Peyer's patch (tissue), 4 donors: ENCODE results near the gene LAMC3.

Experiments used
- POLR2A ChIP-seq, 2 donors: fragments of 450-650 bp; IDR thresholded peaks; one replicate each; pipeline ENCODE4 v1.5.1; 2017; ENCODE audit warnings: antibody characterized with exemption in 2 of 2, mild to moderate bottlenecking in 2 of 2, moderate library complexity in 2 of 2
- TF ChIP-seq, protein P1 (sequence below), 6 experiments: fragments of 450-650 bp in 4 of 6; fragments of 200-600 bp in 2 of 6; sonication (generic) in 1 of 6; IDR thresholded peaks; one replicate each; pipeline ENCODE4 v1.5.1; 2017 to 2019; ENCODE audit warnings: antibody characterized with exemption in 6 of 6, mild to moderate bottlenecking in 3 of 6, moderate library complexity in 1 of 6

DNA sequence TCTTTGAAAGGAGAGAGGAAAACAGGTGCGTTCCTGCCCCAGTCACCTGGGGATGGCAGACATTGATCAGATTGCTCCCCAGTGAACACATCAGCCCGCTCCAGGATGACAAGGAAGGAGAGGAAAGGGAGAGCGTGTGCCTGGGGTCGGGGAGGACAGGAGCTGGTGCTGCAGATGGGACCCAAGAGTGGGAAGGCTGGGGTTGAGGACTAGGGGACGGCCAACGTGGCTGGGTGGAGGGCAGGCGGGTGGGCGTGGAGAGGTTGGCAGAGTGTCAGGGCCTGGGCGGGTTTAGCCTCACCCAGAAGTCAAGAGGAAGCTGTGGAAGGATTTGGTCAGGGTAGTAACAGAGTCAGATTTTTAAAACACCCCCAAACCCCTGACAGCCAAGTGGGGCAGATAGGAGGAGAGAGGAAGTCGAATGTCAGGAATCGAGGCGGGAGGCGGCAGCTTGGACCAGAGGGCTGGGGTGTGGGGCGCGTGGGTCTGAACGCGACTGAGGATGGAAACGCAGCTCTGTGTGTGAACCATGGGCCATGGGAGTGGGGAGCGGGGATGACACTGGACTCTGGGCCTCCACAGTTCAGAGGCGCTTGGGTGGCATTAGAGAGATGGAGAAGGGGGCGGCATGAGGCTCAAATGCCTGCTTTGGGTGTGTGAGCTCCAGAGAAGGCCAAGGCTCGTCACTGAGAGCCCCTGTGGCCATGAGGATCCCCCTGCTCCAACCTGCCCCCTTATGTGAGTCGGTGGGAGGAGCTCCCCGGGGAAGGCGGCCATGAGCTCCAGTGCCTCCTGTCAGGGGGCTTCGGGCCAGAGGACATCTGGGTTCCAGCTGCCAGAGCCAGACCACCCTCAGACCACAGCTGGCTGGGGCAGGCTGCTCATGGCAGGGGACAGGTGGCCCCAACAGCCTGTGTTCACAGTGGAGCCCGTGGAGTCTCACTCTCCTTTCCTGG, 24.6 kb downstream of the LAMC3 start:
- TF ChIP-seq, protein P1, sequence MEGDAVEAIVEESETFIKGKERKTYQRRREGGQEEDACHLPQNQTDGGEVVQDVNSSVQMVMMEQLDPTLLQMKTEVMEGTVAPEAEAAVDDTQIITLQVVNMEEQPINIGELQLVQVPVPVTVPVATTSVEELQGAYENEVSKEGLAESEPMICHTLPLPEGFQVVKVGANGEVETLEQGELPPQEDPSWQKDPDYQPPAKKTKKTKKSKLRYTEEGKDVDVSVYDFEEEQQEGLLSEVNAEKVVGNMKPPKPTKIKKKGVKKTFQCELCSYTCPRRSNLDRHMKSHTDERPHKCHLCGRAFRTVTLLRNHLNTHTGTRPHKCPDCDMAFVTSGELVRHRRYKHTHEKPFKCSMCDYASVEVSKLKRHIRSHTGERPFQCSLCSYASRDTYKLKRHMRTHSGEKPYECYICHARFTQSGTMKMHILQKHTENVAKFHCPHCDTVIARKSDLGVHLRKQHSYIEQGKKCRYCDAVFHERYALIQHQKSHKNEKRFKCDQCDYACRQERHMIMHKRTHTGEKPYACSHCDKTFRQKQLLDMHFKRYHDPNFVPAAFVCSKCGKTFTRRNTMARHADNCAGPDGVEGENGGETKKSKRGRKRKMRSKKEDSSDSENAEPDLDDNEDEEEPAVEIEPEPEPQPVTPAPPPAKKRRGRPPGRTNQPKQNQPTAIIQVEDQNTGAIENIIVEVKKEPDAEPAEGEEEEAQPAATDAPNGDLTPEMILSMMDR (IDR thresholded peaks at IDR 0.05), result no peak
- TF ChIP-seq POLR2A (IDR thresholded peaks at IDR 0.05), result no peak
